Measurements from ENCODE around the gene ULK4.
A peak's percentile ranks its signal among the peaks of the same experiment; 100 is the strongest.

Gene ULK4

GRCh38 chr3:41581700-41582099 is 380.2 kb downstream of the ULK4 start:
- no peak for TF ChIP-seq GABPA (IDR thresholded peaks at IDR 0.05; ENCODE audit: low read depth)
- peak; percentile 71 for TF ChIP-seq POLR2AphosphoS5 (IDR thresholded peaks at IDR 0.05; ENCODE audit: low read depth)
- no peak for TF ChIP-seq REST (IDR thresholded peaks at IDR 0.05; ENCODE audit: insufficient replicate concordance, low read depth)
- TF ChIP-seq SPI1 (IDR thresholded peaks at IDR 0.05; ENCODE audit: borderline replicate concordance, low read depth) = peak; percentile 88
- no peak for TF ChIP-seq CTCF (IDR thresholded peaks at IDR 0.05; ENCODE audit: insufficient read depth, low read length)
- peak in 1 of 2 experiments; percentile 67 for DNase-seq (ENCODE audit: low read depth in 1 of 2, low spot score in 1 of 2)
- H3K27ac ChIP-seq (replicated peaks) = no peak overlapping the region
- H3K4me3 ChIP-seq (replicated peaks; ENCODE audit: insufficient read depth, low read length) = no peak overlapping the region
- H3K27me3 ChIP-seq (ENCODE audit: insufficient read depth, poor library complexity, severe bottlenecking) = no peaks in the 10 kb centered on the region

DNA sequence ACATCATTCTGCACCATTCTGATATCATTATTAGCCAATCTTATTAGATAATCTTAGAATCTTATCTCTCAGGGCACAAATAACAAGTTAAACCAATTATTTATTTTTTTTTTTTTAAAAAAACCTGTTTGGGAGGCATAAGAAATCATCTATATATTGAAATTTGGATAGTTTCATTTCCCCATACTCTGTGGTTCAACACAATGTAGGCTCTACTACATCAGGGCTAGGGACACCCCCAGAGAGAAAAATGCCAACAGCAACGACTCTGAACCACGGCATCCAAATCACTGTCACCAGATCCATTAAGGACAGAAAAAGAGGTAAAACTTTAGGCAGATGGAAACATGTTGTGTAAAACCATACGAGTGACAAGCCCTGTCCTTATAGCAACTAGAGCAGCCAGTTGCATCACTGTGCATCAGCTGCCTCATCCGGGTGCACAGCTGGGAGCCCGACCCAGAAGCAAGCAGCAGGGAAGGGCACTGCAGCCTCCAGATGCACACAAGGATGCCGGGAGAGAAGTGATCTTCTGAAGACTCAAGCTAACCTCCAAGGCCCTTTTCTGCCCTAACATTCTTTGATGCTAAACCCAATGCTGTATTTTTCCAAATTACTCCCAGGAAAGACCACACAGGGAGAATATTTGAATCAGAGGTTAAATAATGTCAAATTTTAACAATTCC is 381.5 kb downstream of the ULK4 start:
- DNase-seq (ENCODE audit: low read depth in 1 of 2, low spot score in 1 of 2) = no peak
- Histone ChIP-seq H3K27ac (replicated peaks) (no peak overlapping the region), H3K4me3 (replicated peaks; ENCODE audit: insufficient read depth, low read length) (no peak overlapping the region), H3K27me3 (ENCODE audit: insufficient read depth, poor library complexity, severe bottlenecking) (no peaks in the 10 kb centered on the region)
- TF ChIP-seq POLR2AphosphoS5 (IDR thresholded peaks at IDR 0.05; ENCODE audit: low read depth) (no peak), SPI1 (IDR thresholded peaks at IDR 0.05; ENCODE audit: borderline replicate concordance, low read depth) (no peak), GABPA (IDR thresholded peaks at IDR 0.05; ENCODE audit: low read depth) (no peak), CTCF (IDR thresholded peaks at IDR 0.05; ENCODE audit: insufficient read depth, low read length) (no peak), REST (IDR thresholded peaks at IDR 0.05; ENCODE audit: insufficient replicate concordance, low read depth) (no peak)

DNA sequence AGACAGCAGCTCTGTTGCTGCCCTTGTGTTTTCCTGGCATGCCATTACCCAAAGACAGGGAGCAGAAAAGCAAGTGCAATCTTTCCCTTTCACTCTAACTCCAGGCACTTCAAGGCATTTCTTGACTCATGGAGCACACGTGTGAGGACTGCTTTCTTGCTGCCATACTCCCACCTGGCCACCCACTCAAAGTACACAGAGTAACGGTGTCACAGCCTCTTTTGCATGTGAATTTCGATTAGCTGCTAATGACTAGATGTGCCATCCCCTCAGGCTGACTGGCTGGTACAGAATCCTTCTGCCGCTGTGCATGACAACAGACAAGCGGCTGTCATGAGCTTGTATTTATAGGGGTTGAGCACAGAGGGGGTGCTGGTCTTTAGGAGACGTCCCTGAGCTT is 382.0 kb downstream of the ULK4 start:
- no peak for DNase-seq (ENCODE audit: low read depth in 1 of 2, low spot score in 1 of 2)
- no peaks in the 10 kb centered on the region for H3K27me3 ChIP-seq (ENCODE audit: insufficient read depth, poor library complexity, severe bottlenecking)
- H3K27ac ChIP-seq (replicated peaks) = no peak overlapping the region
- H3K4me3 ChIP-seq (replicated peaks; ENCODE audit: insufficient read depth, low read length) = no peak overlapping the region
- no peak for TF ChIP-seq POLR2AphosphoS5 (IDR thresholded peaks at IDR 0.05; ENCODE audit: low read depth)
- no peak for TF ChIP-seq SPI1 (IDR thresholded peaks at IDR 0.05; ENCODE audit: borderline replicate concordance, low read depth)
- no peak for TF ChIP-seq GABPA (IDR thresholded peaks at IDR 0.05; ENCODE audit: low read depth)
- TF ChIP-seq REST (IDR thresholded peaks at IDR 0.05; ENCODE audit: insufficient replicate concordance, low read depth) = no peak
- no peak for TF ChIP-seq CTCF (IDR thresholded peaks at IDR 0.05; ENCODE audit: insufficient read depth, low read length)
